GM19328 (cell line): ENCODE measurements around the gene ZNF691.
"Not testable (repeated sequence)": the region's sequence is repeated elsewhere in the genome, so short reads cannot be mapped to it uniquely, and the experiment has no call there.

Experiments
- ATAC-seq: cut with Tn5 transposase; IDR thresholded peaks from one replicate; pipeline ENCODE4 v1.9.1; 2021; ENCODE audit warnings: mild to moderate bottlenecking, moderate library complexity; ENCODE audit not compliant: unreplicated experiment

ZNF691 gene, protein sequence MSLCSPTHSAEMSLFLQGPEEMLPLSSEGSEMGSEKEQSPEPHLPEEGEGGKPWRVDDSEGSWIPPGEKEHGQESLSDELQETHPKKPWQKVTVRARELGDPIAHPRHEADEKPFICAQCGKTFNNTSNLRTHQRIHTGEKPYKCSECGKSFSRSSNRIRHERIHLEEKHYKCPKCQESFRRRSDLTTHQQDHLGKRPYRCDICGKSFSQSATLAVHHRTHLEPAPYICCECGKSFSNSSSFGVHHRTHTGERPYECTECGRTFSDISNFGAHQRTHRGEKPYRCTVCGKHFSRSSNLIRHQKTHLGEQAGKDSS

DNA sequence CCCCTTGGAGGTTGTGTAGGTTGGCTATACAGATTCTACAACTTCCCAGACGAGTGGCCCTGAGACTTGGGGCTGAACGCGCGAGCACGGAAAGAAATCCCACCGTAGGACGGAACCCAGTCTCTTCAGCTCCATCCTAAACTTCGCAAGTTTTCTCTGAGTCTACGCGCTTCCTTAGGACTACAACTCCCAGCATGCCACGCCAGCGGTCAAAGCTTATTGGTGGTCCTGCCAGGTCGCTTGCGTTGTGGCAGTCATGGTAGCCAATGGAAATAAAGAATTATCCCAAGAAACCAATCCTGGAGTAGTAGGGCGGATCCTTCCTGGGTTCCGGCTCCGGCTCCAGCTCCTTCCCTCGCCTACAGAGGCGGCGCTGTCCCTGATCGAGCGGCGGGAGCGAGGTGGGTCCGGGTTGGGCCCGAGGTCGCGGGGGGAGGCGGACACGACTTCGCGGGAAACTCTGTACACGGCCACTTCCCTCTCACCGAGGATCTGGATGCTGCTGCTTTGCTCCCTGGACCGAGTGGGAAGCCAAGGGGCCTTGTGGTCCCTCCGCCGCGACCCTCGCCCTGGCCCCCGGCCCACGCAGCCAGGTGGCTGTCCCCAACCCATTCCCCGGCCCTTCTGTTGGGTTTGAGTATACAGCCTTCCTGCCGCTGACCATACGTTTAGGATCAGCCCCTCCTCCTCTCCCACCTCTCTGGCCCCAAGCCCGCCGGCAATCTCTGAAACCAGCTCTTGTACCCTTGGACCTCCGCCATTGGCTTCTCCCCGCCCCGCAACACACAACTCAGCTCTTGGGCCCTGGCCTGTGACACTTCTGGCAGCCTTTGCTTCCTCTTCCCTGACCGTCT, at the start of gene ZNF691:
ZNF691 (plus strand) TSS at position 357 of the 854 bp plus-strand sequence. CDS start 3,046 bp downstream, outside the sequence.
- peak; percentile 83 for ATAC-seq

DNA sequence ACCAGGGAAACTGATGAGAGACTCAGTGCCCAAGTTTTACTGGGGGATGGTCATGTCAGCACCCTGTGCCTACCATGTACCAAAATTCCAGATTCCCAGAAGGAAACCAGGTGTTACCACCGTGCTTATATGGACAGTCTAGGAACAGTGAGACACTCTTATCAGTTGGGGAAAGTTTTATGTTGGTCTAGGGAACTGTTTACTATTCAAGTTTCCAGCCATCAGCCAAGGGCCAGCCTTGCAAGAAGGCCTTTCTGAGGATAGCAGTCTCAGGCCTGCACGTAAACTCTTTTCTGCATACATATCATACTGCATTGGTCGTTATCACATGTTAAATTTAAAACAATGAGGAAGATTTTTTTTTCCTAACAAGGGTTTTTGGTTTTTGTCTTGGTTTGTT, 49.0 kb upstream of the ZNF691 start:
- ATAC-seq = no peak

- no peak for ATAC-seq
Observed at GRCh38 chr1:42797979-42798378, 48.4 kb upstream of the ZNF691 start.

DNA sequence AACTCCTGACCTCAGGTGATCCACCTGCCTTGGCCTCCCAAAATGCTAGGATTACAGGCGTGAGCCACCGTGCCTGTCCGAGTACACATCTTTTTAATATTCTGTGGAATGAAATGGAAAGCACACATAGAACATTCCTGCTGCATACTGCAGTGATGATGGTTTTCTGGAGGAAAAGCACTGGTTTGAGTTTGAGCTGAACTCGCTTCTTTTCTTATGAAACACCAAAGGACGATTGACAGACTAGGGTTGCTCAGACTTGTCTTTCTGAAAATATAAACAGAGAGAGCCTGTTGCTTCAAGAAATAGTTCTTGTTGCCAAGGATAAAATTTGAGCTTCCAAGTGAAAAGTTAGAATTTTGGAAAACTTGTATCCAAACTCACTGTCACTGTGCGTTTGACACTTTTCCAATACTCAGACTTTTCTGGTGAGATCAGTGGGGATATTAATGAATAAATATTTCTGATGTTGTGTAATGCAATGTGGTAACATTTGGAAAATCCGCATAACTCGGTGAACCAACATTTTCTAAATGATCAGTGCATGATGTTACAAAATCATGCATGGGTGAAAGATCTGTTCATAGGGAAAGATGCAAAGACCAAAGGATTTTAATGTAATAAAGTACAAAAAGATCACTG, 44.5 kb upstream of the ZNF691 start:
- ATAC-seq = no peak

DNA sequence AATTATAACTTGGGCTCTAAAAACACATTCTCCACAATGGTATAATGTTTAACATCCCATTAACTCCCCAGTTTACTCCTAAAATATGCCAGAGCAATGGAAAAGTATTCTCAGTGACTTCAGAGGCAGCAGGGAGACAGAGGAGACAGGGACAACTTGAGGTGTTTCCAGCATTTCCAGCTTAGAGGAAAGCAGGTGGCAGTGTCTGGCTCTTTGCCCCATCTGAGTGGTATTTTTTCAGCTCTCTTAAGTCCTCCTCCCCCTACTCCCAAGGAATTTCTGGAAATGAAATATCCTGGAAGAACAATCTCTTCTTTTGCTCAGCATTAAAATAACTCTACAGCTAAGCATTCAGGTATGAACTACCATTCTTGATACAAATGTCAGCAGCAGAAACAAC, 40.2 kb upstream of the ZNF691 start:
- ATAC-seq = no peak

DNA sequence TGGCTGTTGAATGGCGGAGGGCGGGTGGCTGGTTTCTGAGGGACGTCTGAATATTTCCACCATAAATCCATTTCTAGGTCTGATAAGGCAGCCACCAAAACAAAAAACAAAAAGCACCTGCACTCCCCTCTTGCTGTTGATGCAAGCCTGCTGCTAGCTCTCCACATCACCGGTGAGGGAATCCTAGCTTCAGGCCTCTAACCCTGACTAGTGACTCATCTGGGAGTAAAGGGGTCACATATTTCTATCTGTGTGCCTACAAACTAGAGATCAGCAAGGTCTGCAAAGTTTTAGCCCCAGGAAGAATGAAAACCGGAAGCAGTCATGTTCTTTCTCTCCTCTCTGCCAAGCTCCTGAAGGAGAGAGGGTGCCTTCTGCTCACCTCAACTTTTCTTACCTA, 39.8 kb upstream of the ZNF691 start:
- no peak for ATAC-seq

DNA sequence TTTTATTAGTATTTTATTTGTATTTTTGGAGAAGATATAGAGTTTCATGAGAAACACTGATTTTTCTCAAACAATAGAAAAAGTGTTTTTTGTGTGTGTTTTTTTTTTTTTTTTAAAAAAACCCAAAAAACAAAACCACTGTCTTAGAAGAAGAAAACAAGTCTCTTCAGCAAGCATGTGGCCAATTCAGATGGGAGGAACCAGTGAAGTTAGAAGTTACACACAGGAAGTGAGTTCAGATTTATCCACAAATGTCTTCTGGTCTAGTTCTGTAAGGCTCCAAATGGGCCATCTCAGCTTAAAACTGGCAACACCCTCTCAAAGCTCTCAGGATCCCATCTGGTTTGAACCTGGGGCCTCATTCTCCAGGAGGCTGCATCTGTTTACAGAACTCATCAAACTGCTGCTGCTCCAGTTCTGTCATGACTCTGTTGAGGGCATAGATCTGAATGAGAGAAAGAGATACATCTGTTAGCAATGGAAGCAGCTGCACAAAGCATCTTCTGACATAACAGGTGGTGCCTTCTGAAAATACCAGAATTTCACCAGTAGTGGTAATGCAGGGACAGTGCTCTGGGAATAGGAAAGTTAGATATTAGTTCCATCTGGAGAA, 39.3 kb upstream of the ZNF691 start:
- ATAC-seq = no peak

DNA sequence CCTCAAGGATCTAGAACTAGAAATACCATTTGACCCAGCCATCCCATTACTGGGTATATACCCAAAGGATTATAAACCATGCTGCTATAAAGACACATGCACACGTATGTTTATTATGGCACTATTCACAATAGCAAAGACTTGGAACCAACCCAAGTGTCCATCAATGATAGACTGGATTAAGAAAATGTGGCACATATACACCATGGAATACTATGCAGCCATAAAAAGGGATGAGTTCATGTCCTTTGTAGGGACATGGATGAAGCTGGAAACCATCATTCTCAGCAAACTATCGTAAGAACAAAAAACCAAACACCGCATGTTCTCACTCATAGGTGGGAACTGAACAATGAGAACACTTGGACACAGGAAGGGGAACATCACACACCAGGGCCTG, 31.6 kb upstream of the ZNF691 start:
- not testable (repeated sequence) for ATAC-seq

- no peak for ATAC-seq
Observed at GRCh38 chr1:42815941-42816584, 30.4 kb upstream of the ZNF691 start.

GRCh38 chr1:42816585-42817439, 29.6 kb upstream of the ZNF691 start, which contains the start of the genes ERMAP and SVBP:
Gene ERMAP, plus strand, starts transcription at chr1:42817122. Its CDS starts 13,327 bp downstream, at chr1:42830449.
Gene SVBP, minus strand, starts transcription at chr1:42817397. Its CDS starts 853 bp downstream, at chr1:42816544.
- peak; percentile 90 for ATAC-seq

- no peak for ATAC-seq
Observed at GRCh38 chr1:42817440-42817767, 29.0 kb upstream of the ZNF691 start.

- ATAC-seq = no peak
Observed at GRCh38 chr1:42817976-42818375, 28.4 kb upstream of the ZNF691 start.

DNA sequence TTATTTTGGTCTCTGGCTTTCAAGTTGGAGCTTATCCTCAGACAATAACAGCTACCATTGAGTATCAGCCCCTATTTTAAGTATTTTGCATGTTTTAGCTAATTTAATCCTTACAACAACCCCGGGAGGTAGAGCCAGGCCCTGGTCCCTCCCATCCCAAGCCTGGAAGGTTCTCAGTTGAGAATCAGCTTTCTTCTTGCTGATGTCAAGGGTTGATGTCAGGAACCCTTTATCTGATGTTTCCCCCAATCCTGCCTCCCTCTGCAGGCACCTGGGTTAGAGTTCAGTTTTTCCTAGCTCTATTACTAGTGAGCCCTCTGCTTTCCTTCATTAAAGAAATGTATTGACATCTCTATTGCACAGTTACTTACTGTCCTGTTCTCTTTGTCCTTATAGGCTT, 25.6 kb upstream of the ZNF691 start:
- ATAC-seq = no peak

DNA sequence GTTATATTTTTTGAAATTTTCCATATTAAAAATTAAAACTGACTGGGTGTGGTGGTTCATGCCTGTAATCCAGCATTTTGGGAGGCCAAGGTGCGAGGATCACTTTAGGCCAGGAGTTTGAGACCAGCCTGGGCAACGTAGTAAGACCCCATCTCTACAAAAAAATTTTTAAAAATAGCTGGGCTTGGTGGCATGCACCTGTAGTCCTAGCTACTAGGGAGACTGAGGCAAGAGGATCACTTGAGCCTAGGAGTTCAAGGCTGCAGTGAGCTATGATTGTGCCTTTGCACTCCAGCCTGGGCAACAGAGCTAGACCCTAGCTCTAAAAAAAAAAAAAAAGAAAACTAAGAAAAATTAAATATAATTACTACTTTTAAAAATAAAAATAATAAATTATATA, 24.7 kb upstream of the ZNF691 start:
- ATAC-seq = no peak

DNA sequence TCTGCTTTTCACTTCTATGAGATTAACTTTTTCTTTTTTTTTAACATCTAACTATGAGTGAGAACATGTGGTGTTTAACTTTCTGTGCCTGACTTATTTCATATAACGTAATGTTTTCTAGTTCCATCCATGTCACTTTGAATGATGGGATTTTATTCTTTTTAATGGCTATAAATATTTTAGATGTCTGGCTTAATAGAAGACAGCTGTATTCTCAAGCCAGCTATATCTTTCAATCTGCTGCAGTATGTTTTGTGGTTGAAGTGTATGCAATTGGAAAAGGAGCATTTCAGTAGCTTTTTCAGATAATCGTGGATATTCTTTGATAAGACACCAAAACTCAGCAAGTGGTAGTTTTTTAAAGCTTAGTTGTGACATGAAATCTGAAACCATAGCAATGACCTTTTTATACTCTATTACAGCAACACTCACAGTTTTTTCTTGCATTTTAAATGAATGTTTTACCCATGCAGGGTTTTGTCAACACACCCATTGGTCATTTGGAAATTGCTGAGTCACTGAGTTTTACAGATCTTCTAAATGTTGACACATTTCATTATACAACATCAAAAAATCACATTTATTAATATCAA, 23.5 kb upstream of the ZNF691 start:
- no peak for ATAC-seq

DNA sequence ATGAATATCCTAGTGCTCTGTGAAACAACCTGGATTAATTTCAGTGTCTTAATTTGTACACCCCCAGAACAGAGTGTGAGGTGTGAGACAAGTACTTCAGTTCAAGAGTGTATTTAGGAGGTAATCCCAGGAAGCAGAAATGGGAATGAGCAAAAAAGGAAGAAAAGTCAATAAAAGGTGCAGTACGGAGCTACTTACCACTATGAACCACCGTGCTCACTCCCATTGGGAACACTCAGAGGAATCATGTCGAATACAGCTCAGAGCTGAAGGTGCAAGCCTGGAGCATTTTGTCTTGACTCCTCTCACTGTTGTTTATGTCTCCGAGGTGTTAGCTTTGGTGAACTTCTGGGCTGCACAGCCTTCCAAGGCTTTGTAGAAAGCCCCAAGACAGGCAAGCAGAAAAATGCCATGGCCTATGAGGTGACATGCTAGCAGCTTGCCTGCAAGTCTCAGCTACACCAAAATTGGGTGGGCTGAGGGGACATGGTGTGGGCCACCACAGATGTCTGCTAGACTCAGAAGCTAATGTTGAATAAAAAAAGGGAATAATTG, 21.9 kb upstream of the ZNF691 start:
- ATAC-seq = no peak

GRCh38 chr1:42825036-42825851, 21.2 kb upstream of the ZNF691 start:
- no peak for ATAC-seq

DNA sequence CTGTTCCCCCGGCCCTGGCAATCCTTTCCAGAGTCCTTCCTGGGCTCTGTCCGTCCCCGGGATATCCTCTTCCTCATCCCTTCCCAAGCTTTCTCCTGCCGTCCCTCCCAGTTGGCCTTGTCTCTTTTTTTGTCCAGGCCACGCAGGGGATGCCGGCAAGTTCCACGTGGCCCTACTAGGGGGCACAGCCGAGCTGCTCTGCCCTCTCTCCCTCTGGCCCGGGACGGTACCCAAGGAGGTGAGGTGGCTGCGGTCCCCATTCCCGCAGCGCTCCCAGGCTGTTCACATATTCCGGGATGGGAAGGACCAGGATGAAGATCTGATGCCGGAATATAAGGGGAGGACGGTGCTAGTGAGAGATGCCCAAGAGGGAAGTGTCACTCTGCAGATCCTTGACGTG, 15.8 kb upstream of the ZNF691 start:
- no peak for ATAC-seq
